ENCODE data around the gene RAP1A. TPM values are rescaled to one million over a fixed set of nuclear protein-coding genes. Genes with fewer than 3 reads are reported as not detected.

The RAP1A gene
- total RNA-seq, 1 experiment from 2014 or later = 25.4 TPM

GRCh38 chr1:111739194-111739924 lies 119.8 kb downstream of the RAP1A start, which contains the start of gene INKA2 (continued):
- TF ChIP-seq ZNF138 (CRISPR knock-in tag; conservative IDR thresholded peaks at IDR 0.05) = no peak
- TF ChIP-seq ZNF416 (CRISPR knock-in tag; IDR thresholded peaks at IDR 0.05) = no peak
- TF ChIP-seq GABPB1 (CRISPR knock-in tag; IDR thresholded peaks at IDR 0.05) = peak; percentile 55
- no peak for TF ChIP-seq FOXJ3 (CRISPR knock-in tag; IDR thresholded peaks at IDR 0.05; ENCODE audit: borderline replicate concordance)
- TF ChIP-seq ESRRA (CRISPR knock-in tag; IDR thresholded peaks at IDR 0.05; ENCODE audit: borderline replicate concordance) = peak; percentile 37; the same call in 1 of the 2 replicates
- peak; percentile 44; the same call in 1 of the 2 replicates for TF ChIP-seq ATF6 (CRISPR knock-in tag; IDR thresholded peaks at IDR 0.05)
- no peak for TF ChIP-seq PRRX2 (CRISPR knock-in tag; IDR thresholded peaks at IDR 0.05)
- TF ChIP-seq USF2 (CRISPR knock-in tag; IDR thresholded peaks at IDR 0.05) = peak; percentile 84
- no peak for TF ChIP-seq KAT7 (CRISPR knock-in tag; IDR thresholded peaks at IDR 0.05; ENCODE audit: borderline replicate concordance)
- TF ChIP-seq CREM (CRISPR knock-in tag; IDR thresholded peaks at IDR 0.05) = 0 out of 2 replicates have a peak, but pooled peaks have one; percentile 21
- no peak for TF ChIP-seq RELA (CRISPR knock-in tag; IDR thresholded peaks at IDR 0.05; ENCODE audit: borderline replicate concordance)
- peak; percentile 49; the same call in 1 of the 2 replicates for TF ChIP-seq E2F5 (CRISPR knock-in tag; IDR thresholded peaks at IDR 0.05)
- peak; percentile 56; the same call in 1 of the 2 replicates for TF ChIP-seq SP1 (CRISPR knock-in tag; conservative IDR thresholded peaks at IDR 0.05)
- TF ChIP-seq AFF4 (CRISPR knock-in tag; IDR thresholded peaks at IDR 0.05; ENCODE audit: borderline replicate concordance) = no peak
- peak; percentile 91 for TF ChIP-seq NFYB (CRISPR knock-in tag; conservative IDR thresholded peaks at IDR 0.05; ENCODE audit: low read depth)
- peak; percentile 85 for TF ChIP-seq FOXP4 (CRISPR knock-in tag; IDR thresholded peaks at IDR 0.05)
- TF ChIP-seq SMAD3 (CRISPR knock-in tag; IDR thresholded peaks at IDR 0.05; ENCODE audit: borderline replicate concordance) = peak; percentile 71; the same call in 1 of the 2 replicates
- 0 out of 2 replicates have a peak, but pooled peaks have one; percentile 25 for TF ChIP-seq CBFB (CRISPR knock-in tag; IDR thresholded peaks at IDR 0.05; ENCODE audit: low read depth)
- no peak for TF ChIP-seq ZNF423 (CRISPR knock-in tag; IDR thresholded peaks at IDR 0.05)
- TF ChIP-seq USF1 (CRISPR knock-in tag; IDR thresholded peaks at IDR 0.05) = peak; percentile 84
- no peak; the same call in 1 of the 2 replicates for TF ChIP-seq ZNF232 (CRISPR knock-in tag; IDR thresholded peaks at IDR 0.05)
- no peak for TF ChIP-seq ZNF396 (CRISPR knock-in tag; IDR thresholded peaks at IDR 0.05; ENCODE audit: borderline replicate concordance)
